ENCODE measurements around the gene PRUNE2.

PRUNE2 gene

DNA sequence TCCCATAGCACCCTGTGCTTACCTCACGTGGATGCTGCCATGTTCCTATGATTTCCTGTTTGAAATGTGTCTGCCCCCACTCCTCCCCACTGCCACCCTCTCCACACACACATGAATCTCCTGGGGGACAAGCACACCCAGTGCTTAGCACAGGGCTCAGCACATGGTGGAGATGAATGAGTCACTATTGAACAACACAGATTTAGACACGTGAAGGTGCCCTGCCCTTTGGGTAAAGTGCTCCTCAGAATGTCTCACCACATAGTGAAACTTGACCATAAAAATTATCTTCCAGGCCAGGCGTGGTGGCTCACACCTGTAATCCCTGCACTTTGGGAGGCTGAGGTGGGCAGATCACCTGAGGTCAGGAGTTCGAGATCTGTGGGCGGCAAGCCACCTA, 240.5 kb downstream of the PRUNE2 start:
- FAIRE-seq (no peak), DNase-seq (ENCODE audit: insufficient read length, low spot score) (no peak)

DNA sequence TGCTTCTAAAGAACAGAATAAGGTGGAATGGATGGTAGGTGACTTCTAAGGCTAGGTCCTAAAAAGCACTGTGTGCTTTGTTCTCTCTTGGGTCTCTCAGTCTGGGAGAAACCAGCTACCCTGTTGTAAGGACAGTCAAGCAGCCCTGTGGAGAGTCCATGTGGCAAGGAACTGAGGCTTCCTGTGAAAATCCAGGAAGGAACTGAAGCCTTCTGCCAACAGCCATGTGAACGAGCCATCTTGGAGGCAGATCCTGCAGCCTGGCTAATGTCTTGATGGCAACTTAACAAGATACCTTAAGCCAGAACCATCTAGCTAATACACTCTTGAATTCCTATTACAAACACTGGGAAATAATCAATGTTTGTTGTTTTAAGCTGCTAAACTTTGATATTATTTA, 241.8 kb downstream of the PRUNE2 start:
- no peak for FAIRE-seq

DNA sequence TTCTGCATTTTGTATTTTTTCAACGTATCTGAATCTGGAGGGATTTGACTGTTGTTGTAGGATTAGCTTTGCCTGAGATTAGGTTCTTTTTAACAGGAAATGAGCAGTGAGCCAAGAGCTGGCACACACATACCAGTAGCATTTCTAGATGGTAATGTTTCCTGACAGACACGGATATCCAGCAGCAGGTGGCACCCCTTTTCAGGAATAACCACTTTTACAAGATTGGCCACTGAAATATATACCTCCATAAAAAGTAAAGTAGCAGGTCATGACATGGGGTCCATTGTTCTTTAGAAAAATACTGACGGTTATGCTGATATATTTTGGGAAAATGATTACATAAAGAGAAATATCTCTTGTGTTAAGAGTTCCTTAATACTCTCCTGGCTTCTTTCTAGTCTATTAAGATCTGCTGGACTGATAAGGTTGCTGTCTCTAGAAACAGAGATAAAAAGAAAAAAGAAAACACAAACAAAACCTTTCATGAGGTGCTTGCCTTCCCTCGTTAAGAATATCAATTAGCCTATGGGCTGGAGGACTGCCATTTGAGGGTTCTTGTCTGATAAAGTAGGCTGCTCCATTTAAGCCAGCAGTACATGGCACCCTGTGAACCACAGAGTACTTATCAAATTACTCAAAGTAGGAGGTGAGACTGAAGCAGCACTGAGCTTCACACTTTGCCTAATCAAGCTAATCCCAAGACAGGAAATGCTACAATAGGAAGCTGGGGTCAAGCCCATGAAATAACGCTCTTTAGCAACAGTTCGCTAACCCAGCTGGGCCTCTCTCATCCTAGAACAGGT, 243.2 kb downstream of the PRUNE2 start:
- DNase-seq (ENCODE audit: insufficient read length, low spot score), result no peak

More for the DNA sequence above, 241.8 kb downstream of the PRUNE2 start:
- DNase-seq (ENCODE audit: insufficient read length, low spot score), result no peak

DNA sequence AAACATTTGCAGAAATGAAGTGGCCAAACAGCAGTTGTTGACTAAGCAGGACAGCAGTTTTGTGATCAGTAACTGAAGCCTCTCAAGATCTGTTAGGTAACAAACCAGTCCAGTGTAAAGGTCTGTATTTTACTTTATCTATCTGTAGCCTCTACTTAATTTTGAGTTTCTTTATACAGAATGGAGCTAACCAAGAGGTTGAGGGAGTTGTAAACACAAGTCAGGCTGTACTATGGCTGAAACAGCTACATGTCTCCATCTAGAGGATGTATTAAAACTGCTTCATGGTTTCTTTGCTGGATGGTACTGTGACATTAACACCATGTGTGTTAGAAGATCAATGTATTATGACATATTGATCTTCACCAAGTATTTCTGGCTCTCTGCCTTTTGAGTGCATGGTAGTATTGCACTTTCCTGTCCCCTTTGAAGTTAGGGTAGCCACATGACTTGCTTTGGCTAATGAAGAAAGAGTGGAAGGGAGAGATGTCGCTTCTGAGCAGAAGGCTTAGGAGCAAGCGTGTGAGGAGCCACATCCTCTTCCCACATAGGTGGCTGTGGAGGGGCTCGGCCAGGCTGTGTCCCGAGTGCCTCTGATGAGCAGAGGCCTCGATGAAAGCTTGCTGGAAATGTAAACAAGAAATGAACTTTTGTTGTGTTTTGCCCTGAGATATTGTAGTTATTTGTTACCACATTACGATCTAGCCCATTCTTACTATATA, 247.2 kb downstream of the PRUNE2 start:
- DNase-seq (ENCODE audit: insufficient read length, low spot score) (peak; percentile 59), FAIRE-seq (no peak)

More for the DNA sequence above, 243.2 kb downstream of the PRUNE2 start:
- no peak for FAIRE-seq

DNA sequence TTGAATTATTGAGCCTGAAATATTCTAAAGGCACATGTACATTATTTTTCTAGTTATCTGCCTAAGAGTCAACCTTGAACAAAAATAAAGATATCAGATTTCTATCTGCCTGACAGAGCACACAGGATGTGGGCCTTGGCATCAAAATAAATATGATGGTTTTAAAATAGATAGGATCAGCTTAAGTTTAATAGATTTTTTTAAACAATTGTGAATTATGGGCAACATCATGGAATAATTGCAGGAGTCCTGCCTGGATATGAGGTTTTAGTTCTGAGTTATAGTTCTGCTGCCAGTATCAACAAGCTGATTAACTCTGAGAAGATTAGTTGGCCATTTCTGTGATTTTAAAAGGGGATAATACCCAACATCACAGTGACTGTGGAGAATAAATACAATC, 248.6 kb downstream of the PRUNE2 start:
- no peak for FAIRE-seq

DNA sequence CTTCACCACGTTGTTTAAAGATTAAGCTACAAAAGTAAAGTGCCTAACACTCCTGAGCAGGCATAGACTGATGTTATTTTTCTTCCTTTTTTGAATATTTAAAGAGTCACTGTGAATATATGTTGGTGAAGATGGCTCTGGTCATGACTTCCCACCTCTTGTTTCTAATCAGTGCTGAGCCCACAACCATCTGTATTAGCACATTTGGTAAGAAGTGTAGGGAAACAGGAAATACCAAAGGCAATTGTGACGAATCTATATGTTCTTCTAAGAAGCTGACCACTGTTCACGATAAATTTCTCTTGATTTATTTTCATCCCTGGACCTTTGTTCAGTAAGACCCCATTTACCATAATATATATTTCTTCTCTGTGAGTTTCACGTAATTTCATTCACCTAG, 249.9 kb downstream of the PRUNE2 start:
- FAIRE-seq (no peak), DNase-seq (ENCODE audit: insufficient read length, low spot score) (no peak)

More for the DNA sequence above, 248.6 kb downstream of the PRUNE2 start:
- DNase-seq (ENCODE audit: insufficient read length, low spot score), result no peak

DNA sequence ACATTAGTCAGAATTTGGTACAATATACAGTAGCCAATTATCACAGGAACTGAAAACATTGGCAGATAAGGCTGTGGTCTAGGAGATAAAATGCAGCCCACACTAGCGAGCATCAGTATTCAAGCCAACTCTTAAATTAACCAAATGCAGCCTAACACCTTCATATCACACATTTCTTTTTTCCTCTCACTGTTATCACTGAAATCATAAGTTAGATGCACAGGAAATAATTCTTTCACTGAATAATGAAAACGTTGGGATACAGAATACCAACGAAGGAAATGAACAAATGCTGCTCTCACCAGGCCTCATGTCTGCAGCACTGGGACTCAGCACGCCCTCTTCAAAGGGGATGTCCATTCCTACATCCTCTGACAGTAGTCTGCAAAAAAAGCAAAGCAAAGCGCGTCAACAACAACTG, 250.8 kb downstream of the PRUNE2 start:
- FAIRE-seq, result no peak
- DNase-seq (ENCODE audit: insufficient read length, low spot score), result no peak

DNA sequence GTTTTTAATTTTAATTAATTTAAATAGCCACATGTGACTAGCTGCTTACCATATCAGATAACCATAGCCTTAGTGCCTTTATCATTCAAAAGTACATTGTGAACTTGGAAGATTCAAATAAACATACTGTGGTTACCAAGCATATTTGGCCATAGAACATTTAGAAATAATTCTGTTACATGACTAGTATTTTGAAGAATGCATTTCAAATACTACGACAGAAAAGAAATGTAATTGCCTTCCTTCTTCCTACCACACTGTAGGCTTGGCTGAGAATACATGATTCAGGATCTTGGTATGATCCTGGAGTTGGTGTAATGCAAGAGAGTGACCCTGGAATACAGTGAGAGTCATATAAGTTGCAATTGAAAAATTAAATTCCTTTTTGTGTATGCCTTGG, 251.3 kb downstream of the PRUNE2 start:
- DNase-seq (ENCODE audit: insufficient read length, low spot score) (peak; percentile 23), FAIRE-seq (peak; percentile 51)

DNA sequence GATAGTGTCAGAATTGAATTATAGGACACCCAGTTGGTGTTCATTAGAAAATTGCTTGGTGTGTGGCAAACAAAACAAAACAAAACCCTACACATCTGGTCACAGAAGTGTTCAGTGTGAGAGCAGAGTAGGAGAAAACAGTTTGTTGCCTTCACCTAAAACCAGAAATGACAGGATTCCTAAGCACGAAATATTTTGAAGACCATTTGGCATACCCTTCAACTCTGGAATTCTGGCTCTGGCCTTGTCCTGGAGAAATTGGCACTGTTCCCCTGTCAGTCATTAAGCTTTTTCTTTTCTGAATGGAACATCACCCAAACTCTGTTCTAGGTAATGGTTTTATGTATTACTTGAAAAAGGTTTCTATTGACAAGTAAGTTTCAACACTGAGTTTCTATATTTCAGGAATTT, 251.9 kb downstream of the PRUNE2 start:
- no peak for FAIRE-seq

DNA sequence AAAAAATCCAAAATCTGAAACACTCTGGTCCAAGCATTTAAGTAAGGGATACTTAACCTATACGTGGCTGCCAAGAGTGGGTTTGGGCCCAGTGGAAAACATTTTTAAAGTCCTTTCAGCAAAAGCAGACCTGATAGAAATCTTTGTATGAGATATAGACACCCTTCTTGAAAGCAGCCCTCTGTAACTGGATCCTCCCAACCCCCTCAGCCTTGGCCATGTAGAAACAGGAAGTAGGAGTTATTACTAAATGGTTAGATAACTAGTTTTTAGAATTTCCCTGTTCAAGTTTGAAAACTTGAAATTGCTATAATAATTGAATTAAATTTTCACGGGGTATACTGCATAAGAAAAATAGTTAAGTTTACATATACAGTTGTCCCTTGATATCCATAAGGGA, 253.0 kb downstream of the PRUNE2 start:
- DNase-seq (ENCODE audit: insufficient read length, low spot score), result no peak
- FAIRE-seq, result no peak

More for the DNA sequence above, 251.9 kb downstream of the PRUNE2 start:
- no peak for DNase-seq (ENCODE audit: insufficient read length, low spot score)

DNA sequence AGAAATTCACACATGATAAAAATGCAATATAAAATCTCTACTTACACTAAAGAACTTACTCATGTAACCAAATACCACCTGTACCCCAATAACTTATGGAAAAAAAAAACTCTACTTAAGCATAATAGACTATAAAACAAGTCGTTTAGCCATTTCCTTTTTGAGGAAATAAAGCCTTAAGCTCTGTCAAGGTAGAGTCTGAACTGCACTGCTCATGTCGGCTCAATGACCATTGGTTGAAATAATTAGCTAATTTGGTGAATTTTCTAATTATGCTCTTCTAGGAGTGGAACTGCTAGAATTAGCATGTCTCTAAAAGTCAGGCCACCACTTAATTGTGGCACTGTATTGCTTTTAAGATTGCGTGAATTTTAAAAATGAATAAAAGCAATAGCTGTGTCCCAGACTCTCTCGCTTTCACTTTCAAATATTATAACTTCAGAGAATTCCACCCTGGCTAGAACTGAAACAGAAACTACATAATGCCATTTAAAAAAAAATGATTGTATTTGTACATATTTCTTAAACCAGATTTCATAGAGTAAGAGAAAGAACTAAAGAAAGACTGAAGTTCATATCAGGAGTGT, 254.7 kb downstream of the PRUNE2 start:
- no peak for FAIRE-seq
- no peak for DNase-seq (ENCODE audit: insufficient read length, low spot score)

DNA sequence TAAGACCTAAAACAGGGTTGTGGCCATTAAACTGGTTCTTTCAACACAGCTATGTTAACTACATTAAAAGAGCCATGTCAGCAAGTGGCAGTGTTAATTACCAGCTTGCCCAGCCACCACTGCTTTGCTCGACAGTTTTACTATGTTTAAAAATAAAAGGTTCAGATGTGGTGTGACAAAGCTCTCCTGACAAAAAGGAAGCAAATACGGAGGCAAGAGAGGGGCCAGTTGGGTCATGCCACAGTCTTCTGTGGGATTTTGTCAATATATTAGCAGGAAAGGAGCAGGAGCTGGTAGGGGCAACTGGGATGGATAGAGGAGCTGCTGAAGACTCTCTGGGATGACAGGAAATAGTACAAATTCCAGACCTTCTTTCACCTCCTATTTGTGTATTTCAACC, 255.2 kb downstream of the PRUNE2 start:
- FAIRE-seq, result no peak
- DNase-seq (ENCODE audit: insufficient read length, low spot score), result no peak

DNA sequence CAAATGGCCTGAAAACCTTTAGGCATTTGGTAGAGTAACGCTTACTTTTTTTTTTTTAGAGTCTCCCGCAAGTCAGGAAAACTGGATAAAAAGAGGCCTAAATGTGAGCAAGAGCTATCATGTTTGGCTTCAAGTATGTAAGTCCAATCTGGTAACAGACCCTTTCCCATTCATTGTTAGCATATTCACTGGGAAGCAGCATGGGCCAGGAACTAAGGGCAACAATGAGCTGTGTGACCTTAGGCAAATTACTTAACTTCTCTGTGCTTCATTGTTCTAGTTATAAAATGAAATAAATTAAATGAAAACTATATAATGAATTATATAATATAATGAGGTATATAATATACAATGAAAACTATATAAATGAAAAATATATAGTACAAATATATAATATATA, 256.0 kb downstream of the PRUNE2 start:
- FAIRE-seq, result no peak
- DNase-seq (ENCODE audit: insufficient read length, low spot score), result no peak

DNA sequence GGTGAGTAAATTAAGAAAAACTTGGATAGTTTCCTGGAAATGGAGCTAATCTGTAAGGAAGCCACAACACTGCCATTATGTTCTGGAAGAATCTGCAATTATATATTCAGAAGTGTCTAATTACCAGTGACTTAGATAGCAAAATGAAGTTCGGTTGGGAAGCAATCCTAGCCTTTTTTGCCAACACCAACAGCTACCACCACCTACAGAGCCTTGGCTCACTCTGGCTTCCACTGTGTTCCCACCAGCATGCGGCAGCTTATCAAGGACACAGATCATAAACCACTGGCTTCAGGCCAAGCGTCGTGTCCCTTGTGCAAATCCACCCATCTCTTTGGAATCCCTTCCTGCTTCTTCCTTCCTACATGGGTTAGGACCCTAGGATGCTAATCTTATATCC, 259.7 kb downstream of the PRUNE2 start:
- DNase-seq (ENCODE audit: insufficient read length, low spot score) (no peak), FAIRE-seq (no peak)

DNA sequence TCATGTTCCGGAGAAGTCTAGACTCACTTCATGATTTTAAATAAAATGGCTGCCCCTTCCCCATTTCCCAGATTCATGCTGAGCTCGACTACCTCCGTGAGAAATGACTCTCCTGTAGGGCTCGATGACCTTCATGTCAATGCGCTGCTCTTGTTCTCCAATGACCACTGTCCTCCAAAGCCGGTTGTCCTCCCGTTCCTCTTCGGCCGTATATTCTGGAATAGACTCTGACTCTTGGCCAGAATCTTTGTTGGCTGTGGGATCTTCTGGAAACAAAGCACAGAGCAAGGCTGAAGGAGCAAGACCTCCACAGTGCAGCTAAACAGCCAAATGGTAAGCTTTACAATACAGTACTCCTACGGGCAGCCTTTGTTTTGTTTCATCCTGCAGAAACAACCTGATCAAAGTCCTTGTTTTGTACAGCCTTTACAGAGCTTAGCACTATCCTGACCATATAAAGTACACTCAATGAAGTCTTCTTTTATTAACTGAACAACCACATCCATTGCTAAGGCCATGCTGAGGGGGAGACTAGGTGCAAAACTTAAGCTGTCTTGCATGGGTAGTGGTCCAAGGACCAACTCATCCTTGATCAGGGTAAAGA, 261.2 kb downstream of the PRUNE2 start:
- FAIRE-seq (no peak), DNase-seq (ENCODE audit: insufficient read length, low spot score) (no peak)

DNA sequence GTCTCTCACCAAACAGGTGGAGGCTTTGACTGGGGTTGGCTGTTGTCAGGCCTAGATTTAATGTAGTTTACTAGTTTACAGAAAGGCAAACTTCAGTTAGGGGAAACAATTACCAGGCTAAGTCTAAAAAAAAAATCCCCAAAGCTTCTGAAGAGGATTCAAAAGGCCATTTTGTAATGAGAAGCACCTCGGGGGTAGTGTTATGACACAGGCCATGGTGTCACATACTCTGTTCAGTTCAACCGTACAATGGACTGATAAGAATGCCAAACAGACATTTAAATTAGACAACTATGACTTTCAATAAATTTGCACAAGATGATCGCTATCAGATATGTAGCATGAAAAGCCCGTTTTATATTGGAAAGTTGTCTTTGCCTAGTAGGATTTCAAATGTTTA, 261.7 kb downstream of the PRUNE2 start:
- no peak for FAIRE-seq

DNA sequence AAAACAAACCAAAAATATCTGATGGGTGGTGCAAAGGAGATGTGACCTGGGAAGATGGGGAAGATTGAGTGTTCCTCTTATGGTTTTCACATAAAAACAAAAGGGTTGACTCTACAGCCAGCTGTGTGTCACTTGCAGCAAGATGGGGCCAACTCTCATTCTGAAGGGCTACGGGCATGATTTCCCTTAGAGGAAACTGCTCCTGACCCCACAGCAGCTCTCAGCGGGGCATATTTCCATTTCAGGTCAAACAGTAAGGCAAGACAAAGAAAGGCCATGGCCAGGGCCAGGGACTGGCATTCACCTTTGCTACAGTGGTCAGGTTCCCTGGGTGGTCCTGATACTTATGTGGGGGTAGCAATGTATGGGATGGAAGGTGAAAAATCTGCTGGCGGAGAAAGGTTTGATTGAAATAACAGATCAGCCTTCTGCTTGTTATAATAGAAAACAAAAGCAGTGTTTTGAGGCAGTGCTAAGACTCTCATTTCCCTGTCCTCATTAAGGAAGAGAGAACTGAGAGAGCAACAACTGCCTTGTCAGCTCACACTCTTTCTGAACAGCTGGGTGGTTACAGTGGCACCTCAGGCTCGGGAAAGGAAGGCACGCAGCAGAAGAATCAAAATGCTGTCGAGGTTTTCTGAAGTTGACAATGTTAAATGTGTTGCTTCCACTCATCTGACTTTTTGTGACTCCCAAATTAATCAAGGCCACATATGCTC, 262.4 kb downstream of the PRUNE2 start:
- DNase-seq (ENCODE audit: insufficient read length, low spot score) (no peak), FAIRE-seq (no peak)

More for the DNA sequence above, 261.7 kb downstream of the PRUNE2 start:
- no peak for DNase-seq (ENCODE audit: insufficient read length, low spot score)

DNA sequence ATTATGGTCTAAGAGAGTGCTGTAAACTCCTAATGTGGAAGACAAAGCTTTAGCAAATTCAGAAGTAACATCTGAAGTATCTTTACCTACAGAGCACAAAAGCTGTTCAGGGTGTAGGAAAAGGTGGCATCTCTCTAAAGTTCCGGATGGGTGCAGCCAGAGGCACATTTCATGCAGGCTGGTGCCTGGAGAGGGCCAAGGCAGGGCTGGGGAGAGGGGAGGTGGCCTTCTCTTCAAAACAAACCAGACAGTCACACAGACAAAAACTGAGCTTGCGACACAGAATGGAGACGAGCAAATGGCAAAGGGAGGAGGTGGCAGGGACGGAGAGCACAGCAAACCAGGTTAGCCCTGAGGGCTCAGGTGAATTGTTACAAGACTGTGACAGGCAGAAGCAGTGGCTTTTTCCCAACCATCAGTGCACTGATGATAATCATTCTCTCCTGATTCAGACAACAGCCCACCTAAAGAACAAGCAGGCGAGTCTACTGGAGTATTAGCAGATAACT, 263.2 kb downstream of the PRUNE2 start:
- FAIRE-seq (no peak), DNase-seq (ENCODE audit: insufficient read length, low spot score) (no peak)

DNA sequence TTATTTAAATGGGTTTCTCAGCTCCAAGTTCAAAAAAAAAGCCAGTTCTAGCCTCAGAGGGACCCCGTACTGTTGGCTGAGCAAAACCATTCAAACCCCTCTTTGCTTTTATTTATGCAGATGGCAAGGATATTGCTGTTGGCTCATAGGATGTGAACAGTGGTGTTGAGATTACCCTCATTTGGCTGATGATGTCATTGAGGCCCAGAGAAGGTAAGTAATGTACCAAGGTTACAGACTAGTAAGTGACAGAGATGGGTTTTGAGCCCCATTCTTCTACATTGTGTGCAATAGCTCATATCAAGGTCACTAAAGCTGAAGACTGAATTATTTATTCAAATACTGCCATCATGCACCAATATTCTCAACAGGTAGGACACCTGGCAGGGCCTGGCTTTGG, 263.8 kb downstream of the PRUNE2 start:
- FAIRE-seq (no peak), DNase-seq (ENCODE audit: insufficient read length, low spot score) (no peak)

DNA sequence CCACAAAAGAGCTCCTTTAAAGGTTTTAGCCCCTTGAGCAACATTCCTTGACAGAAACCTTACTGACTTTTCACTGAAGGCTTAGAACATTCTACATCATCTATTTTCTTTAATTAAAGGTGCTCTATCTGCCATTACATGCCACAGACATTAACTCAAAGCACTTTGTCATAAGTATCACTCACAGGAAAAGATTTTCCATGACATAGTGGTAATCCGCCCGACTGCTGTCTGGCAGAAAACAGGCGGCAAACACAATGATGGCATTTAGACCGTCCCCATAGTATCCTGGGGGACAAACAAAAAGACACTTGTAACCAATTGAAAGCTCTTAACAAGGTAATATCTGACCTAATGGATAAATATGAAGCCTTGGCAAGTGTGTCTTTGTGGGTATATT, 267.9 kb downstream of the PRUNE2 start:
- DNase-seq (ENCODE audit: insufficient read length, low spot score) (no peak), FAIRE-seq (no peak)
